Measurements from ENCODE around the gene RGP1.

The RGP1 gene

DNA sequence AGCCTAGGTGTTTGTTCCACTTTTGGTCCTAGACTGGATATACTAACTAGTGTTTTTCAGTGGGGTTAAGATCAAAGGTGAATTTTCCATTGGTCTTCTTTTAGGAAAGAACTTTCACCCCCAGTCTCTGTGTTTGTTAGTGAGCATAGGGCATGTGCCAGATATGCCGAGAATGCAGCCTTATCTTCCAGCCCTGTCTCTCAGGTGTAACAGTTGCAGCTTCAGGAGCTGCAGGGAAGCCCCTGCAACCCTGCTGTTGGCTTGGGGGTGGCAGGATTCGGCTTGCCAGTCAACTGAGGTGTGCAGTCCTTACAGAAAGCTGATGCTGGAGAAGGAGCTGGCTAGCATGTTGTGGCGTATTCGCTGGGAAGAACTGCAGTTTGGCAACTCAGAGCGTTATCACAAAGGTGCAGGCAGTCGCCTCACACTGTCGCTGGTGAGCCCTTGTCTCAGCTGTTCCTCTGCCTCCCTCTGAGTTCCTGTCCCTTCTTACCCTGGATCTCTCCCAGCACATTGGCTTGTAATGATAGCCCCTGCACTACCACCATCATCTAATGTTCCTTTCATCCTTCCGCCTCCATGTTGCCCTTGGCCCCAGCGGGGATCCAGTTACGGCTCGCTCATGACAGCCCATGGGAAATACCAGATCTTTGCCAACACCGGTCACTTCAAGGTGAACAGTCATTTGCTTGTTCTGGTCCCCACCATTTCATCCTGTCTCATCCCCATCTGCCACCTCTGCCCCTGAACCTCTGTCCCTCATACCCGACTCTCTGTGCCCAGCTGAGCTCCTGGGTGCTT, 52.4 kb downstream of the RGP1 start:
- DNase-seq (ENCODE audit: low spot score): no peak
- FAIRE-seq: no peak

DNA sequence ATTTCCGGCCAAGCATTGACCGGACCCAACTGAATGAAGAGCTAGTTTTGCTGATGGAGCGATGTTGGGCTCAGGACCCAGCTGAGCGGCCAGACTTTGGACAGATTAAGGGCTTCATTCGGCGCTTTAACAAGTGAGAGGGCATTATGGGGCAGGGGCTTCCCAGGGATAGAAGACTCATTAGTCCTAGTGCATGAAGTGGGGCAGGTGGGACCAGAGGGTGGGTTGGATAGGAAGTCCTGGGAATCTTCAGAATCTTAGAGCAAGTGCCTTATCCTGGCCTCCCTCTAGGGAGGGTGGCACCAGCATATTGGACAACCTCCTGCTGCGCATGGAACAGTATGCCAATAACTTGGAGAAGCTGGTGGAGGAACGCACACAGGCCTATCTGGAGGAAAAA, 57.0 kb downstream of the RGP1 start:
- no peak for FAIRE-seq

More for the DNA sequence above, 57.0 kb downstream of the RGP1 start:
- DNase-seq (ENCODE audit: low spot score): no peak

Measured in urothelium cell line (cell line).